HepG2 (cell line): ENCODE results near the gene TCAF1.
"Not testable (repeated sequence)": the region's sequence is repeated elsewhere in the genome, so short reads cannot be mapped to it uniquely, and the experiment has no call there.

Experiments
- CBFB ChIP-seq: sonication (generic); formaldehyde crosslinking; IDR thresholded peaks from 2 replicates; pipeline ENCODE4 v1.4.0; 2020; ENCODE audit warnings: missing genetic modification reagents
- EP300 ChIP-seq, 3 experiments: sonication (generic) in 1 of 3; formaldehyde crosslinking in 1 of 3; IDR thresholded peaks; 2 replicates each; pipeline versions ENCODE4 v1.5.1 to v1.6.1; 2011 to 2020; ENCODE audit warnings: low read depth in 2 of 3, low read length in 2 of 3, borderline replicate concordance in 1 of 3, improper control_type of control experiment in 1 of 3, mild to moderate bottlenecking in 1 of 3, missing genetic modification reagents in 1 of 3, moderate library complexity in 1 of 3
- EZH2 ChIP-seq: conservative IDR thresholded peaks from 2 replicates; pipeline ENCODE4 v1.6.1; 2012; ENCODE audit warnings: mild to moderate bottlenecking, low read depth, low read length, moderate library complexity
- FOXP1 ChIP-seq, 2 experiments: fragments of 450-650 bp in 1 of 2; IDR thresholded peaks; 2 replicates each; pipeline ENCODE4 v1.6.1; 2017 to 2018; ENCODE audit warnings: antibody characterized with exemption in 1 of 2
- KAT2B ChIP-seq: fragments of 150-350 bp; IDR thresholded peaks from 2 replicates; pipeline ENCODE4 v1.6.1; 2014; ENCODE audit warnings: low read depth, low read length, borderline replicate concordance
- KAT7 ChIP-seq: IDR thresholded peaks from 2 replicates; pipeline ENCODE4 v1.6.1; 2018; ENCODE audit warnings: borderline replicate concordance, missing compliant biosample characterization
- PPARG ChIP-seq: conservative IDR thresholded peaks from 2 replicates; pipeline ENCODE4 v1.6.1; 2016; ENCODE audit warnings: missing biosample characterization, missing genetic modification reagents
- ZFAT ChIP-seq: sonication (generic); formaldehyde crosslinking; conservative IDR thresholded peaks from 2 replicates; pipeline ENCODE4 v1.8.1; 2023; ENCODE audit warnings: missing genetic modification reagents, inconsistent platforms
- ZNF501 ChIP-seq: sonication (generic); formaldehyde crosslinking; IDR thresholded peaks from 2 replicates; pipeline ENCODE4 v1.5.1; 2020; ENCODE audit warnings: mild to moderate bottlenecking, moderate library complexity, missing genetic modification reagents
- ZNF549 ChIP-seq: sonication (generic); formaldehyde crosslinking; IDR thresholded peaks from 2 replicates; pipeline ENCODE4 v1.5.0; 2020; ENCODE audit warnings: missing genetic modification reagents
- TF ChIP-seq, protein P1 (sequence below): sonication (generic); formaldehyde crosslinking; IDR thresholded peaks from 2 replicates; pipeline ENCODE4 v1.5.0; 2020; ENCODE audit warnings: missing genetic modification reagents, mild to moderate bottlenecking, borderline replicate concordance
- TF ChIP-seq, protein P2 (sequence below): sonication (generic); formaldehyde crosslinking; IDR thresholded peaks from 2 replicates; pipeline ENCODE4 v1.8.0; 2022; ENCODE audit warnings: missing genetic modification reagents, mild to moderate bottlenecking, borderline replicate concordance
- TF ChIP-seq, protein P3 (sequence below): sonication (generic); formaldehyde crosslinking; IDR thresholded peaks from 2 replicates; pipeline ENCODE4 v1.4.0; 2020; ENCODE audit warnings: missing genetic modification reagents
- TF ChIP-seq, protein P4 (sequence below): sonication (generic); formaldehyde crosslinking; IDR thresholded peaks from 2 replicates; pipeline ENCODE4 v1.5.0; 2020; ENCODE audit warnings: mild to moderate bottlenecking, missing genetic modification reagents, moderate library complexity

DNA sequence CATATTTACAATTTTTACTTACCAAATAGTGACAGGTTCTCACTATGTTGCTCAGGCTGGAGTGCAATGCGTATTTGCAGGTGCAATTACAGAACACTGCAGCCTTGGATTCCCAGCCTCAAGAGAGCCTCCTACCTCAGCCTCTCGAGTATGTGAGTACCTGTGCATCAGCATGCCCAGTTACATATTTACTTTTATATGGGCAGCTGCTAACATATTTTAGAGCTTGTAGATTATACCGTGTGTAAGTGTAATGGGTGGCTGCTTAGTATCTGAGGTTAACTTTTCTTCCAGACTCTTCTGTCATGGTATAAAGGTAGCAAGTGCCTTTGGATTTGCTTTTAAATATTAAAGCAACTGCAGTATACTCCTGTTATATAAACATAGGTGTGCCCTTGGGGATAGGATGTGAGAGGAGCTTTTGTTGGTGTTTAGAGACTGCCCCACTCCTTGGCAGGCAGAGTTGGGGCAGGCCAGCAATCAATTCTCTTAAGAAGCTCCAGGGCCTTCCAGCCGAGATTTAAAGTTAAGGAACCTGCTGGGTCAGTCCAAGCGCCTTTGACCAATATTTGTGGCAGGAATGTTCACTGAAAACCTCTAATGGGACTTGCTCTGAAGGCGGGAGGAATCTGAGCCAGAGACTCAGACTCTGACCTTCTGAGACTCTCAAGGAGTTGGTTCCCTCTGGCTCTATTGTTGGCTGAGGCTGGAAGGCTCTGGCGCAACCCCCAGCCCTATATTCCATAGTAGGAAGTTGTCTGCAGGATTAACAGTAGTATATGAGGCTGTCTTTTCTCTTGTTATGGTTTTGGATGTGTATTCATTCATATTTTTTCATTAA, 77.5 kb downstream of the TCAF1 start:
- TF ChIP-seq PPARG (CRISPR knock-in tag); EP300 (IDR thresholded peaks at IDR 0.05; ENCODE audit: low read depth in 2 of 2, low read length in 2 of 2); EP300 (CRISPR knock-in tag; IDR thresholded peaks at IDR 0.05; ENCODE audit: borderline replicate concordance); KAT7 (CRISPR knock-in tag); ZNF549; ZNF501 (CRISPR knock-in tag); FOXP1 (IDR thresholded peaks at IDR 0.05); FOXP1 (CRISPR knock-in tag; IDR thresholded peaks at IDR 0.05); CBFB (CRISPR knock-in tag); EZH2; KAT2B; ZFAT: not testable (repeated sequence)
- TF ChIP-seq, protein P1, sequence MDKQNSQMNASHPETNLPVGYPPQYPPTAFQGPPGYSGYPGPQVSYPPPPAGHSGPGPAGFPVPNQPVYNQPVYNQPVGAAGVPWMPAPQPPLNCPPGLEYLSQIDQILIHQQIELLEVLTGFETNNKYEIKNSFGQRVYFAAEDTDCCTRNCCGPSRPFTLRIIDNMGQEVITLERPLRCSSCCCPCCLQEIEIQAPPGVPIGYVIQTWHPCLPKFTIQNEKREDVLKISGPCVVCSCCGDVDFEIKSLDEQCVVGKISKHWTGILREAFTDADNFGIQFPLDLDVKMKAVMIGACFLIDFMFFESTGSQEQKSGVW (CRISPR knock-in tag): not testable (repeated sequence)
- TF ChIP-seq, protein P2, sequence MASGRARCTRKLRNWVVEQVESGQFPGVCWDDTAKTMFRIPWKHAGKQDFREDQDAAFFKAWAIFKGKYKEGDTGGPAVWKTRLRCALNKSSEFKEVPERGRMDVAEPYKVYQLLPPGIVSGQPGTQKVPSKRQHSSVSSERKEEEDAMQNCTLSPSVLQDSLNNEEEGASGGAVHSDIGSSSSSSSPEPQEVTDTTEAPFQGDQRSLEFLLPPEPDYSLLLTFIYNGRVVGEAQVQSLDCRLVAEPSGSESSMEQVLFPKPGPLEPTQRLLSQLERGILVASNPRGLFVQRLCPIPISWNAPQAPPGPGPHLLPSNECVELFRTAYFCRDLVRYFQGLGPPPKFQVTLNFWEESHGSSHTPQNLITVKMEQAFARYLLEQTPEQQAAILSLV: not testable (repeated sequence)
- TF ChIP-seq, protein P3, sequence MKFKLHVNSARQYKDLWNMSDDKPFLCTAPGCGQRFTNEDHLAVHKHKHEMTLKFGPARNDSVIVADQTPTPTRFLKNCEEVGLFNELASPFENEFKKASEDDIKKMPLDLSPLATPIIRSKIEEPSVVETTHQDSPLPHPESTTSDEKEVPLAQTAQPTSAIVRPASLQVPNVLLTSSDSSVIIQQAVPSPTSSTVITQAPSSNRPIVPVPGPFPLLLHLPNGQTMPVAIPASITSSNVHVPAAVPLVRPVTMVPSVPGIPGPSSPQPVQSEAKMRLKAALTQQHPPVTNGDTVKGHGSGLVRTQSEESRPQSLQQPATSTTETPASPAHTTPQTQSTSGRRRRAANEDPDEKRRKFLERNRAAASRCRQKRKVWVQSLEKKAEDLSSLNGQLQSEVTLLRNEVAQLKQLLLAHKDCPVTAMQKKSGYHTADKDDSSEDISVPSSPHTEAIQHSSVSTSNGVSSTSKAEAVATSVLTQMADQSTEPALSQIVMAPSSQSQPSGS (CRISPR knock-in tag): not testable (repeated sequence)
- TF ChIP-seq, protein P4, sequence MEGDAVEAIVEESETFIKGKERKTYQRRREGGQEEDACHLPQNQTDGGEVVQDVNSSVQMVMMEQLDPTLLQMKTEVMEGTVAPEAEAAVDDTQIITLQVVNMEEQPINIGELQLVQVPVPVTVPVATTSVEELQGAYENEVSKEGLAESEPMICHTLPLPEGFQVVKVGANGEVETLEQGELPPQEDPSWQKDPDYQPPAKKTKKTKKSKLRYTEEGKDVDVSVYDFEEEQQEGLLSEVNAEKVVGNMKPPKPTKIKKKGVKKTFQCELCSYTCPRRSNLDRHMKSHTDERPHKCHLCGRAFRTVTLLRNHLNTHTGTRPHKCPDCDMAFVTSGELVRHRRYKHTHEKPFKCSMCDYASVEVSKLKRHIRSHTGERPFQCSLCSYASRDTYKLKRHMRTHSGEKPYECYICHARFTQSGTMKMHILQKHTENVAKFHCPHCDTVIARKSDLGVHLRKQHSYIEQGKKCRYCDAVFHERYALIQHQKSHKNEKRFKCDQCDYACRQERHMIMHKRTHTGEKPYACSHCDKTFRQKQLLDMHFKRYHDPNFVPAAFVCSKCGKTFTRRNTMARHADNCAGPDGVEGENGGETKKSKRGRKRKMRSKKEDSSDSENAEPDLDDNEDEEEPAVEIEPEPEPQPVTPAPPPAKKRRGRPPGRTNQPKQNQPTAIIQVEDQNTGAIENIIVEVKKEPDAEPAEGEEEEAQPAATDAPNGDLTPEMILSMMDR (CRISPR knock-in tag): not testable (repeated sequence)
